SK-N-MC (cell line): Measurements from ENCODE around the gene GABRG3.

Experiments
- FOXP2 ChIP-seq: optimal IDR thresholded peaks from 2 replicates; pipeline ENCODE3; 2011; ENCODE audit warnings: mild to moderate bottlenecking, moderate library complexity; ENCODE audit not compliant: insufficient read depth; ENCODE audit errors: extremely low read length, control extremely low read depth
- POLR2AphosphoS5 ChIP-seq: IDR thresholded peaks from 2 replicates; pipeline ENCODE4 v1.6.1; 2012; ENCODE audit warnings: mild to moderate bottlenecking, low read depth, low read length, borderline replicate concordance

DNA sequence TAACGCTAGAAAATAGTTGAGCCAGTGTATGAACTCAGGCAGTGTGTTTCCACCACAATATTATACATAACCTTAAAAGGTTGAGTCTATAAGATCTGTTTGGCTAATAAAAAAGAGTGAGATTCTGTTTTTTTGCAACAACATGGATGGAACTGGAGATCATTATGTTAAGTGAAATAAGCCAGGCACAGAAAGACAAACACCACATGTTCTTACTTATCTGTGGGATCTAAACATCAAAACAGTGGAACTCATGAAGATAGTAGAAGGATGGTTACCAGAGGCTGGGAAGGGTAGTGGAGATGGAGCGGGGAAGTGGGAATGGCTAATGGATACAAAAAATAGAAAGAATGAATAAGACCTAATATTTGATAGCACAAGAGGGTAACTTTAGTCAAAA lies 150.7 kb downstream of the GABRG3 start:
- no peak for TF ChIP-seq POLR2AphosphoS5
- no peak for TF ChIP-seq FOXP2
